Urinary bladder (tissue), 4 donors: ENCODE data around the gene SLC26A8. TPM values are rescaled to one million over a fixed set of nuclear protein-coding genes. Genes with fewer than 3 reads are reported as not detected.
"Not testable (repeated sequence)": the region's sequence is repeated elsewhere in the genome, so short reads cannot be mapped to it uniquely, and the experiment has no call there.

Experiments
- DNase-seq: peaks from one replicate; pipeline ENCODE4 v3.0.0-alpha.2; 2015; ENCODE audit errors: extremely low spot score
- H3K27ac ChIP-seq: one replicate; pipeline ENCODE4 v1.5.1; 2013; ENCODE audit warnings: low read depth, mild to moderate bottlenecking, moderate library complexity
- H3K36me3 ChIP-seq: one replicate; pipeline ENCODE4 v1.6.1; 2013; ENCODE audit warnings: mild to moderate bottlenecking, moderate library complexity; ENCODE audit not compliant: insufficient read depth
- H3K4me1 ChIP-seq: one replicate; pipeline ENCODE4 v1.6.1; 2013; ENCODE audit warnings: mild to moderate bottlenecking, moderate library complexity; ENCODE audit not compliant: insufficient read depth
- H3K4me3 ChIP-seq: one replicate; pipeline ENCODE4 v1.5.1; 2013; ENCODE audit warnings: low read depth, low read length
- WGBS: extraction: QIAGEN DNeasy Blood & Tissue Kit; methylation state at CpG from one replicate; pipeline ENCODE4 v1.1.7; 2013; 5-methylcytosine and 5-hydroxymethylcytosine counted together
- polyA plus RNA-seq: library from polyadenylated mRNA; stranded (reverse); fragments of 200-250 nt; gene quantifications from one replicate; pipeline ENCODE4 v1.2.3, GENCODE V29; 2013
- total RNA-seq: library from RNA; depleted of rRNA; stranded (reverse); fragments of >200 nt; gene quantifications from one replicate; pipeline ENCODE4 v1.2.3, GENCODE V29; 2014
- donor health status: healthy with polysubstance abuse.
- donor health status: healthy.

SLC26A8 gene
- total and polyA plus RNA-seq, 2 donors = 0.09 to 0.11 TPM

DNA sequence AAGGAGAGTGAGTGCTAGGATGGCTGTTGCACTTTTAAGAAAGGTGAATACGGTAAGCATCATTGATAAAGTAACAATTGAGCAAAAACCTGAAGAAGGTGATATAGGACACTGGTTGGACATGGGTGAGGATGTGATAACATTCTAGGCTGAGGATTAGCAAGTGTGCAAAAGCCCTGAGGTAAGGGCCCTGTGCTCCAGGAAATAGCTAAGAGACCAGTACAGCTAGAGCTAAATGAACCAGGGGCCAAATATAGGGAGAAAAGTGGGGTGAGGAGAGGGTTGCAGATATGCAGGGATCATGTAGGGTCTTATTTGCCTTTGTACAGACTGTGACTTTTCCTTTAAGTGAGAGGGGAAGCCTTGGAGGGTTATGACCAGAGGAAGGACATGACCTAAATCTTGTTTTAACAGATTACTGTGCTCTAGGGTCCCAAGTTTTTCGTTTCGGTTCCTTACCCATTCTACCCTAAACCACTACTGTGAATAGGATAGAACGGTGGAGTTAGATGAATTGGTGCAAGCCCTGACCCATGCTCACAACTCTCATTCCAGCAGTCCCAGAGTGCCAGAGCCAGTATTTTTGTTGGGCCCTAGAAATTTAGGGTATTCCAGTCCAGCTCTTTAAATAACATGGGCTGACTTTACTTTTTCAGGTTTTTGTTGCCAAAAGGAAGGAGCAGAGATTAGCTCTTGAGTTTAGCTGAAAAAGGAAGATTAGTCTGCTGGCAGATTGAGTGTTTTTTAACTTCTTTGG is 13.9 kb upstream of the SLC26A8 start:
- Histone ChIP-seq H3K4me3 (no peak overlapping the region), H3K36me3 (no peaks in the 10 kb centered on the region), H3K27ac (no peak overlapping the region), H3K4me1 (peaks cover 5% of the 10 kb centered on the region)
- WGBS = 43% methylated on average over 4 of the region's 4 CpGs
- no peak for DNase-seq

- 58% methylated on average over 4 of the region's 4 CpGs for WGBS
- H3K4me1 ChIP-seq = peaks cover 3% of the 10 kb centered on the region
- no peak overlapping the region for H3K27ac ChIP-seq
- H3K4me3 ChIP-seq = no peak overlapping the region
- no peak for DNase-seq
- no peaks in the 10 kb centered on the region for H3K36me3 ChIP-seq
Measured at GRCh38 chr6:36035225-36035624, 10.8 kb upstream of the SLC26A8 start.

GRCh38 chr6:36034441-36034840 is 10.0 kb upstream of the SLC26A8 start:
- 50% methylated on average over 3 of the region's 3 CpGs for WGBS
- H3K27ac ChIP-seq = no peak overlapping the region
- peaks cover 3% of the 10 kb centered on the region for H3K4me1 ChIP-seq
- DNase-seq = no peak
- no peak overlapping the region for H3K4me3 ChIP-seq
- no peaks in the 10 kb centered on the region for H3K36me3 ChIP-seq

GRCh38 chr6:36033935-36034334 is 9.5 kb upstream of the SLC26A8 start:
- 58% methylated on average over 3 of the region's 3 CpGs for WGBS
- Histone ChIP-seq H3K4me3 (no peak overlapping the region), H3K4me1 (peaks cover 3% of the 10 kb centered on the region), H3K36me3 (no peaks in the 10 kb centered on the region), H3K27ac (no peak overlapping the region)
- no peak for DNase-seq

DNA sequence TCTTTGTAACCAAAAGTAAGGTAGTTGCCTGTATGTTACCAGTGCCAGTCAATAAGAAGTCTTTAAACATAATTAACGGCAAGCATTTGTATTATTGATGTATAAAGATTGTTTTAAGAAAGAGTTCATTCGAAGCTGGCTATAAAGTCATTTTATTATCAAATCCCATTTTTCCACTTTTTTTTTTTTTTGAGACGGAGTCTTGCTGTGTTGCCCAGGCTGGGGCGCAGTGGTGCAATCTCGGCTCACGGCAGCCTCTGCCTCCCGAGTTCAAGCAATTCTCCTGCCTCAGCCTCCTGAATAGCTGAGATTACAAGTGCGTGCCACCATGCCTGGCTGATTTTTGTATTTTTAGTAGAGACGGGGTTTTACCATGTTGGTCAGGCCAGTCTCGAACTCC is 8.7 kb upstream of the SLC26A8 start:
- H3K4me3 ChIP-seq, H3K4me1 ChIP-seq, DNase-seq, H3K36me3 ChIP-seq, H3K27ac ChIP-seq: not testable (repeated sequence)
- WGBS = 96% methylated on average over 10 of the region's 10 CpGs

- H3K36me3 ChIP-seq = no peaks in the 10 kb centered on the region
- no peak for DNase-seq
- peaks cover 2% of the 10 kb centered on the region for H3K4me1 ChIP-seq
- no peak overlapping the region for H3K4me3 ChIP-seq
- WGBS = 72% methylated on average over 1 of the region's 1 CpG
- H3K27ac ChIP-seq = no peak overlapping the region
Measured at GRCh38 chr6:36032261-36032660, 7.8 kb upstream of the SLC26A8 start.

DNA sequence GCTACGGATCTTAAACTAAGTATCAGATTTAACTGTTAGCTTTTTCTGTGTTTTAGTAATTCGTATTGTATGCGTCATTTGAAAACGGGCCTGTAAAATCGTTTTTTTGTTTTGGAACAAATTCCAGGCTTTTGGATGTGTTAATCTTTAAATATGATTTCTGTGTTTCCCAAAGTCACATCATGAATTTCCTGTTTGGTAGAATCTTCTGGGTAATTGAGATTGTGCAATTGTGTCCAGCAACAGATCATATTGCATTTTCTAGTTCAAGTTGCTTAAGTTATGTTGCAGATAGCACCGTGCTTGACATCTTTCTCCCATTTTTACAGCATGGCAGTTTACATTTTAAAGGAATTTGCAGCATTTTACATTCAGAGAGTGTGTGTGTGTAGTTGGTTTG is 5.0 kb upstream of the SLC26A8 start:
- peak overlapping the region; percentile 93 for H3K4me3 ChIP-seq
- no peak for DNase-seq
- WGBS = 6% methylated on average over 6 of the region's 6 CpGs
- no peaks in the 10 kb centered on the region for H3K36me3 ChIP-seq
- H3K4me1 ChIP-seq = no peaks in the 10 kb centered on the region
- H3K27ac ChIP-seq = no peak overlapping the region

DNA sequence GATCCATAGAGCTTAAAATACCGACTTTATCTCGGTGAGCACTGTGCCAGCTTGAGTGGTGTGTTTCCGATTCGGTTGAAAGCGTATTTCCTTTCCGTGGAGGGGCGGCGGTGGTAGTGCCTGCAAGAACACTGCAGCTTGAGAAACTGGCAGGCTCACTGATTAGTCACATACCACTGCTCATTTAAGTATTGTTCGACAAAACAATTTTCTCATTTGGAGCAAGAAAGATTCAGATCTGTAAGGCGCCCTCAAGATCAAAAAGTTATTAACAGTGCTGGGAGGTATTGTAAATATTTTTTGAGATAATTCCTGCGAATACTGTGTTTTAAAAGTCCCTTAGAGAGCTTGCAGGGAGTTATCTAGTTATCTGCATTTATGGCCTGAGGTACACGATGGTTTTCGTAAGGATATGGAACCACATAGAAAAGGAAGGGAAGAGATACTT is 4.5 kb upstream of the SLC26A8 start:
- peak; percentile 45 for DNase-seq
- WGBS = under 1% methylated on average over 13 of the region's 13 CpGs
- Histone ChIP-seq H3K4me1 (no peaks in the 10 kb centered on the region), H3K4me3 (peak overlapping the region; percentile 93), H3K36me3 (no peaks in the 10 kb centered on the region), H3K27ac (peak overlapping the region; percentile 80)

DNA sequence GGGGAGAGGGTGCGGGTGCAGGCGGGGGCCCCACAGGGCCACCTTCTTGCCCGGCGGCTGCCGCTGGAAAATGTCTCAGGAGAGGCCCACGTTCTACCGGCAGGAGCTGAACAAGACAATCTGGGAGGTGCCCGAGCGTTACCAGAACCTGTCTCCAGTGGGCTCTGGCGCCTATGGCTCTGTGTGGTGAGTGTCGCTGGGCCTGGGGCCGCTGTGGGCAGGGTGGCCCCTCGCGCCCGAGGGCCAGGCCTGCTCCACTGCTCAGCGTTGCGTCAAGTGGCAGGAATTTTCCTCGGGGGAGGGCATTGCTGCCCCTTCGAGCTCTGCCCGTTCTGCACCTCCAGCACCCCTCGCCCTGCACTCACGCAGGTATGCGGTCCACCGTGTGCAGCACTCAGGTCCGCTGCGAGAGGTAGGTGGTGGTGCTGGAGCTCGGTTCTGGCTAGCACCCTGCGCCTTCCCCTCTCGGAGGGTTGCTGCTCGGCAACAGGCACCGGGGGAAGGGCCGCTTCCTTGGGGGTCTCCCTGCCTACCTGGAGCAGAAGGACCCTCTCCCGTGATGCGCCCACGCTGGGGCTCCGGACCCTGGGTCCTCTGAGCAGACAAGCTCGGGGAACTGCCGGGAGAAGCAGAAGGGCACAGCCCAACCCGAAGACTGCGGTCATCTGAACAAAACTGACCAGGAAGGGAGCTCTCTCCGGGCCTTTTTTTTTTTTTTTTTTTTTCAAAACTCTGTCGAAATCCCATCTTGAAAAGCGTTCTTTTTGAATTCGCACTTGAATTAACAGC is 3.8 kb upstream of the SLC26A8 start:
- H3K27ac ChIP-seq = peak overlapping the region; percentile 80
- WGBS = under 1% methylated on average over 44 of the region's 44 CpGs

GRCh38 chr6:36027501-36028087 is 3.2 kb upstream of the SLC26A8 start, which contains the start of gene MAPK14:
Gene MAPK14, plus strand, starts transcription at chr6:36027808. Its CDS starts 350 bp downstream, at chr6:36028158.
- under 1% methylated on average over 61 of the region's 62 CpGs for WGBS
- Histone ChIP-seq H3K4me3 (peak within 1 kb of the TSS; percentile 93), H3K27ac (peak within 1 kb of the TSS; percentile 80), H3K36me3 (no peaks in the 10 kb centered on the region), H3K4me1 (no peaks in the 10 kb centered on the region)
- peak; percentile 100 for DNase-seq

More for the DNA sequence above, 3.8 kb upstream of the SLC26A8 start:
- peak overlapping the region; percentile 93 for H3K4me3 ChIP-seq
- no peak for DNase-seq
- no peaks in the 10 kb centered on the region for H3K36me3 ChIP-seq
- H3K4me1 ChIP-seq = no peaks in the 10 kb centered on the region

- DNase-seq = no peak
- Histone ChIP-seq H3K27ac (no peak overlapping the region), H3K36me3 (no peaks in the 10 kb centered on the region), H3K4me3 (no peak overlapping the region), H3K4me1 (no peaks in the 10 kb centered on the region)
- WGBS = 28% methylated on average over 5 of the region's 5 CpGs
Measured at GRCh38 chr6:36025932-36026327, 1.5 kb upstream of the SLC26A8 start.

DNA sequence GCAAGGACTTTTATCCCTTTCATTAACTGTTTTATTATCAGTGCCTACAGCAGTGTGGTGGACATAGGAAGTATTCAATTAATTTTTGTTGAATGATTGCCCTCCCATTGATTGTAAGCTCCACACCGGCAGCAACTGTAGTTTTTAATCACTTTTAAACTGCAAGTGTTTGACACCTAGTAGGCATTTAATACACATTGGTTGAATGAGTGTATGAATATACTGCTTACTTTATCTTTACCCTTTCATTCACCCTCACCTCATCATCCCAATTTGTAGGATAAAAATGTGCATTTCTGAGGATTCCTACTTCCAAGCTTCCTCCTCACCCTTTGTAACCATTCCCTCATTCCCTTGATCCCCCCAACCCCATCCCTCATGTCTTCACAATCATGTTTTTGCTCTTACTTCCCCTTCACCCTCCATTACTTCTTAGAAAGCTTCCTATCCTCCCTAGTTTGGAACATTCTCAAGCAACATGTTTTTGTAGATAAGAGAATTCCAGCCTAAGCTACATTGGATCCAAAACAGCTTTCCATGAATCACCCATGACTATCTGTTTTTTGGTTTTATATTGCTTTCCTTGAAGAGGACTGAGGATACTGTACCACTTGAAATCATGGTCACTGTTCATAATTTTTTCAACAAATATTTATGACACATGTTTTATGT is 955 bp upstream of the SLC26A8 start:
- Histone ChIP-seq H3K4me1 (no peaks in the 10 kb centered on the region), H3K36me3 (no peaks in the 10 kb centered on the region), H3K4me3 (no peak overlapping the region), H3K27ac (no peak overlapping the region)
- 58% methylated on average over 1 of the region's 1 CpG for WGBS
- DNase-seq = no peak

- Histone ChIP-seq H3K4me3 (no peak overlapping the region), H3K4me1 (no peaks in the 10 kb centered on the region), H3K36me3 (no peaks in the 10 kb centered on the region), H3K27ac (no peak overlapping the region)
- DNase-seq = no peak
- WGBS = 37% methylated on average over 1 of the region's 1 CpG
Measured at GRCh38 chr6:36020154-36020553, 4.3 kb downstream of the SLC26A8 start.
